GM21526 (cell line): ENCODE measurements around the gene NHP2.
"Not testable (repeated sequence)": the region's sequence is repeated elsewhere in the genome, so short reads cannot be mapped to it uniquely, and the experiment has no call there.

Experiments
- ATAC-seq: cut with Tn5 transposase; IDR thresholded peaks from one replicate; pipeline ENCODE4 v1.9.1; 2021; ENCODE audit warnings: moderate library complexity; ENCODE audit not compliant: unreplicated experiment, low FRiP score

The NHP2 gene

GRCh38 chr5:178153530-178154340 lies at the start of gene NHP2:
TSS of gene NHP2 (minus strand) at chr5:178153885. CDS start at chr5:178153817, 68 bp downstream.
- ATAC-seq, result peak; percentile 99

- no peak for ATAC-seq
Observed at GRCh38 chr5:178202541-178202940, 48.9 kb upstream of the NHP2 start.

- ATAC-seq, result no peak
Observed at GRCh38 chr5:178201927-178202235, 48.2 kb upstream of the NHP2 start.

- no peak for ATAC-seq
Observed at GRCh38 chr5:178201221-178201926, 47.7 kb upstream of the NHP2 start.

GRCh38 chr5:178199581-178200434 lies 46.1 kb upstream of the NHP2 start:
- no peak for ATAC-seq

GRCh38 chr5:178198706-178199105 lies 45.0 kb upstream of the NHP2 start:
- no peak for ATAC-seq

GRCh38 chr5:178198151-178198550 lies 44.5 kb upstream of the NHP2 start:
- not testable (repeated sequence) for ATAC-seq

- ATAC-seq, result no peak
Observed at GRCh38 chr5:178196986-178197385, 43.3 kb upstream of the NHP2 start.

- ATAC-seq, result no peak
Observed at GRCh38 chr5:178196281-178196812, 42.7 kb upstream of the NHP2 start.

- no peak for ATAC-seq
Observed at GRCh38 chr5:178194026-178194425, 40.3 kb upstream of the NHP2 start.

- ATAC-seq, result no peak
Observed at GRCh38 chr5:178193251-178193809, 39.6 kb upstream of the NHP2 start.

GRCh38 chr5:178192787-178193186 lies 39.1 kb upstream of the NHP2 start:
- ATAC-seq, result no peak

GRCh38 chr5:178192244-178192643 lies 38.6 kb upstream of the NHP2 start:
- no peak for ATAC-seq

- ATAC-seq, result no peak
Observed at GRCh38 chr5:178191661-178192060, 38.0 kb upstream of the NHP2 start.

GRCh38 chr5:178189433-178189832 lies 35.7 kb upstream of the NHP2 start:
- ATAC-seq, result no peak

- no peak for ATAC-seq
Observed at GRCh38 chr5:178187014-178187413, 33.3 kb upstream of the NHP2 start, which contains the start of gene GMCL2. TSS of gene GMCL2 (minus strand) at chr5:178187371. CDS start at chr5:178187299, 72 bp downstream.

- ATAC-seq, result no peak
Observed at GRCh38 chr5:178186427-178186826, 32.7 kb upstream of the NHP2 start.

GRCh38 chr5:178182158-178182876 lies 28.6 kb upstream of the NHP2 start:
- ATAC-seq, result no peak

- no peak for ATAC-seq
Observed at GRCh38 chr5:178180141-178180863, 26.6 kb upstream of the NHP2 start.
